HCT116 (cell line): Measurements from ENCODE around the gene HPS1.

Experiments
- ELF1 ChIP-seq: IDR thresholded peaks from 2 replicates; pipeline ENCODE4 v1.6.1; 2012; ENCODE audit warnings: low read depth, borderline replicate concordance
- EZH2phosphoT487 ChIP-seq: fragments of 200-600 bp; IDR thresholded peaks from 2 replicates; pipeline ENCODE4 v1.6.1; 2018; ENCODE audit warnings: antibody characterized with exemption, borderline replicate concordance
- POLR2A ChIP-seq: IDR thresholded peaks from 2 replicates; pipeline ENCODE4 v1.7.0; 2011; ENCODE audit warnings: borderline replicate concordance; ENCODE audit not compliant: insufficient read depth, insufficient read length; ENCODE audit errors: extremely low read depth
- POLR2AphosphoS5 ChIP-seq: IDR thresholded peaks from 2 replicates; pipeline ENCODE4 v1.6.1; 2011; ENCODE audit warnings: mild to moderate bottlenecking, low read depth, low read length, moderate library complexity
- RAD21 ChIP-seq: IDR thresholded peaks from 2 replicates; pipeline ENCODE4 v1.6.1; 2012; ENCODE audit warnings: low read depth, mild to moderate bottlenecking
- REST ChIP-seq: IDR thresholded peaks from 2 replicates; pipeline ENCODE4 v1.6.1; 2012; ENCODE audit warnings: low read depth
- TCF7L2 ChIP-seq: IDR thresholded peaks from 2 replicates; pipeline ENCODE4 v1.7.0; 2011; ENCODE audit warnings: borderline replicate concordance, inconsistent platforms; ENCODE audit not compliant: insufficient read depth, insufficient read length; ENCODE audit errors: extremely low read depth
- ZFX ChIP-seq: fragments of 450-650 bp; IDR thresholded peaks from 2 replicates; pipeline ENCODE4 v1.6.1; 2017
- ZNF274 ChIP-seq: fragments of 200-500 bp; sonication (Bioruptor generic); IDR thresholded peaks from 2 replicates; pipeline ENCODE4 v1.6.1; 2014; ENCODE audit warnings: mild to moderate bottlenecking, low read depth, low read length, inconsistent platforms
- TF ChIP-seq, protein P1 (sequence below), 3 experiments: fragments of 200-600 bp in 1 of 3; sonication (generic) in 1 of 3; IDR thresholded peaks in 2 of 3; conservative IDR thresholded peaks in 1 of 3; 2 replicates each; pipeline ENCODE4 v1.5.1; 2012 to 2017; ENCODE audit warnings: low read depth in 2 of 3, low read length in 2 of 3, antibody characterized with exemption in 1 of 3, borderline replicate concordance in 1 of 3, control low read depth in 1 of 3, mild to moderate bottlenecking in 1 of 3, mixed read lengths in 1 of 3, mixed run types in 1 of 3, moderate library complexity in 1 of 3; ENCODE audit not compliant: insufficient read depth in 1 of 3

DNA sequence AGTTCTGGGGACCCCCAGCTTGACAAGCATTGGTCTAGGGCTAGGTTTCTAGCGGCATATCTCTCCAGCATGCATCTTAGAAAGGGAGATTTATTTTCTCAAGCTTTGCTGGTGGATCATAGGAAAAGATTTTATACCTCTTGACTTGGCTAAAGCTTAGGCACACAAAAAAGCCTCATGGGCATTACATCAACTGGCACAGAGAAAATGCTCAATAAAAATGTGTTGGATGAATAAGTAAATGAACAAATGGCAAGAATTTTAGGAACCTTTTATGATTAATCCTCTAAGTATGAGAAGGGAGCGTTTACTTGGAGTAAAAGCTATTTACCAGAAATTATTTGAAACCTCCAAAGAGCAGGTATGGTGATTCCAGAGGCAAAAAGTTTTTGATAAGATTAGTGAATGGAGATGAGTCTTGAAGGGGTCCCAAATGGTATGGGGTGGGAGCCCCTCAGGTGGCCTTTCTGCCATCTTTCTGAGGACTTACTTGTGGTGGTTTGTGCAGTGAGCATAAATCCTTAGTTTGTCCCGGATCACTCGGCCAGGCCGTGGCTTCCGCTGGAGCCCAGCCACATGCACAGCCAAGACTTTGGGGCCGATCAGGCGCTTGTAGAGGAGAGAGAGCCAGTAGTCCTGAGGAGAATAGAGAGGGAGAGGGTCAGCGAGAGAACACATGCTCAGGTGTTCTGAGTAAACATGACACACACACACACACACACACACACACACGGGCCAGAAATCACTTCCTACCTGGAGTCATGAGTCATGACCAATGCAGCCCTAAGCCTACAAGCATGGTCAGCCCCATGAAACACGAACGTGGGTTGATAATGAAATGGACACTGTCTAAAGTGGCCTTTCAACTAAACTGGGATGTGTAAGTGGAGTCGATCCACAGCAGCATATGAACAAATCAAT lies 43.1 kb upstream of the HPS1 start:
- TF ChIP-seq POLR2A (no peak), ZFX (no peak), ZNF274 (no peak), RAD21 (no peak), EZH2phosphoT487 (no peak), POLR2AphosphoS5 (no peak), TCF7L2 (no peak), ELF1 (no peak), REST (no peak)
- TF ChIP-seq, protein P1, sequence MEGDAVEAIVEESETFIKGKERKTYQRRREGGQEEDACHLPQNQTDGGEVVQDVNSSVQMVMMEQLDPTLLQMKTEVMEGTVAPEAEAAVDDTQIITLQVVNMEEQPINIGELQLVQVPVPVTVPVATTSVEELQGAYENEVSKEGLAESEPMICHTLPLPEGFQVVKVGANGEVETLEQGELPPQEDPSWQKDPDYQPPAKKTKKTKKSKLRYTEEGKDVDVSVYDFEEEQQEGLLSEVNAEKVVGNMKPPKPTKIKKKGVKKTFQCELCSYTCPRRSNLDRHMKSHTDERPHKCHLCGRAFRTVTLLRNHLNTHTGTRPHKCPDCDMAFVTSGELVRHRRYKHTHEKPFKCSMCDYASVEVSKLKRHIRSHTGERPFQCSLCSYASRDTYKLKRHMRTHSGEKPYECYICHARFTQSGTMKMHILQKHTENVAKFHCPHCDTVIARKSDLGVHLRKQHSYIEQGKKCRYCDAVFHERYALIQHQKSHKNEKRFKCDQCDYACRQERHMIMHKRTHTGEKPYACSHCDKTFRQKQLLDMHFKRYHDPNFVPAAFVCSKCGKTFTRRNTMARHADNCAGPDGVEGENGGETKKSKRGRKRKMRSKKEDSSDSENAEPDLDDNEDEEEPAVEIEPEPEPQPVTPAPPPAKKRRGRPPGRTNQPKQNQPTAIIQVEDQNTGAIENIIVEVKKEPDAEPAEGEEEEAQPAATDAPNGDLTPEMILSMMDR (IDR thresholded peaks at IDR 0.05 in 2 of 3, conservative IDR thresholded peaks at IDR 0.05 in 1 of 3; ENCODE audit: borderline replicate concordance in 1 of 3, insufficient read depth in 1 of 3, low read depth in 2 of 3, low read length in 2 of 3): no peak
